MCF 10A (cell line): ENCODE results near the gene OSBPL9. TPM values are rescaled to one million over a fixed set of nuclear protein-coding genes. Genes with fewer than 3 reads are reported as not detected.

Source experiments
- BruUV-seq: library from RNA; stranded (reverse); fragments of 400-500 nt; replicated peaks from 2 replicates; lab custom pipeline; 2021; lab: Mats Ljungman, UMichigan
- CTCF ChIA-PET: fragments of 300-600 bp; sonication (Branson Sonifier 250); formaldehyde crosslinking; extraction: SDS; loops from one replicate; lab custom pipeline; 2021; ENCODE audit warnings: antibody characterized with exemption, inconsistent platforms; lab: Yijun Ruan, JAX
- POLR2A ChIA-PET: fragments of 300-600, 350-650 bp; sonication (Branson Sonifier 250); formaldehyde crosslinking; extraction: SDS; loops from one replicate; lab custom pipeline; 2020; ENCODE audit warnings: antibody characterized with exemption, inconsistent platforms; lab: Yijun Ruan, JAX
- DNase-seq: peaks from one replicate; pipeline ENCODE4 v3.0.0-alpha.2; 2018; ENCODE audit not compliant: unreplicated experiment
- H3K27ac Mint-ChIP-seq: one replicate; pipeline ENCODE4 v1.8.0; 2022; ENCODE audit warnings: mild to moderate bottlenecking, low read depth, mixed read lengths; ENCODE audit not compliant: unreplicated experiment
- H3K27me3 Mint-ChIP-seq: one replicate; pipeline ENCODE4 v1.8.0; 2022; ENCODE audit warnings: mixed read lengths; ENCODE audit not compliant: insufficient read depth, unreplicated experiment
- H3K36me3 Mint-ChIP-seq: one replicate; pipeline ENCODE4 v1.8.0; 2022; ENCODE audit warnings: mild to moderate bottlenecking, moderate library complexity, mixed read lengths; ENCODE audit not compliant: insufficient read depth, unreplicated experiment
- H3K4me1 Mint-ChIP-seq: one replicate; pipeline ENCODE4 v1.8.0; 2022; ENCODE audit warnings: mixed read lengths; ENCODE audit not compliant: insufficient read depth, unreplicated experiment
- H3K4me3 Mint-ChIP-seq: one replicate; pipeline ENCODE4 v1.8.0; 2022; ENCODE audit warnings: mild to moderate bottlenecking, moderate library complexity, mixed read lengths; ENCODE audit not compliant: unreplicated experiment
- H3K9me3 Mint-ChIP-seq: one replicate; pipeline ENCODE4 v1.8.0; 2022; ENCODE audit warnings: mixed read lengths; ENCODE audit not compliant: unreplicated experiment
- intact Hi-C: fragments of 100-400 bp; cut with micrococcal nuclease; formaldehyde crosslinking; loops from 2 replicates; pipeline ENCODE4 v1.14.1; 2022
- total RNA-seq: library from RNA; stranded (reverse); gene quantifications from 2 replicates; pipeline ENCODE4 v1.2.3, GENCODE V29; 2022
- TF ChIP-seq, protein P1 (sequence below): fragments of 200-600 bp; IDR thresholded peaks from one replicate; pipeline ENCODE4 v1.8.0; 2022; ENCODE audit warnings: antibody characterized with exemption, mild to moderate bottlenecking; ENCODE audit not compliant: unreplicated experiment

Gene OSBPL9
- total RNA-seq, 1 experiment from 2014 or later: 51.7 TPM

DNA sequence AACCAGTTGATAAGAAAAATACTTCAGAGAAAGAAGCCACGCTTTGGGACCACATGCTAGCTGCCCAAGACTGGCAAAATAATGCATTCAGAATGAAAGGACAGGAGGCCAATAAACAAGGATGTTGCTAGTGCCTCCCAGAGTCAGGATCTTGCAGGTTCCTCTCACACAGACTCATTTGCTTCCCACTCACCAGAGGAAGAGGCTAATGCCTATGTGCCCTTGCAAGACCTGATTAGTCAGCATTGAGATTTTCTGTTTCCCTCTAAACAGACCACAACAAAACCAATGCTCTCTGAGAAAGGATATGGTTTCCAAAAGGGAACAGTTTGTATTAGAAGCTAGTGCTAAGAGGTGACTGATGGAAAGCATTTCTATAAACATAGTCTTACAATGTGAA, 176.0 kb downstream of the OSBPL9 start:
- Mint-ChIP-seq H3K4me3 (no peak overlapping the region), H3K27ac (no peak overlapping the region), H3K27me3 (no peaks in the 10 kb centered on the region), H3K9me3 (no peaks in the 10 kb centered on the region), H3K36me3 (peaks cover 92% of the 10 kb centered on the region), H3K4me1 (no peaks in the 10 kb centered on the region)
- intact Hi-C loops: no loop called here
- no TSS peak for BruUV-seq
- ChIA-PET POLR2A (interaction anchor here (1.0 to 1.6 kb wide), 2 partner anchors 11 to 15 kb away, joined by 3 to 5 read pairs; no protein-coding TSS in a partner anchor), CTCF (no interaction called here)
- TF ChIP-seq, protein P1, sequence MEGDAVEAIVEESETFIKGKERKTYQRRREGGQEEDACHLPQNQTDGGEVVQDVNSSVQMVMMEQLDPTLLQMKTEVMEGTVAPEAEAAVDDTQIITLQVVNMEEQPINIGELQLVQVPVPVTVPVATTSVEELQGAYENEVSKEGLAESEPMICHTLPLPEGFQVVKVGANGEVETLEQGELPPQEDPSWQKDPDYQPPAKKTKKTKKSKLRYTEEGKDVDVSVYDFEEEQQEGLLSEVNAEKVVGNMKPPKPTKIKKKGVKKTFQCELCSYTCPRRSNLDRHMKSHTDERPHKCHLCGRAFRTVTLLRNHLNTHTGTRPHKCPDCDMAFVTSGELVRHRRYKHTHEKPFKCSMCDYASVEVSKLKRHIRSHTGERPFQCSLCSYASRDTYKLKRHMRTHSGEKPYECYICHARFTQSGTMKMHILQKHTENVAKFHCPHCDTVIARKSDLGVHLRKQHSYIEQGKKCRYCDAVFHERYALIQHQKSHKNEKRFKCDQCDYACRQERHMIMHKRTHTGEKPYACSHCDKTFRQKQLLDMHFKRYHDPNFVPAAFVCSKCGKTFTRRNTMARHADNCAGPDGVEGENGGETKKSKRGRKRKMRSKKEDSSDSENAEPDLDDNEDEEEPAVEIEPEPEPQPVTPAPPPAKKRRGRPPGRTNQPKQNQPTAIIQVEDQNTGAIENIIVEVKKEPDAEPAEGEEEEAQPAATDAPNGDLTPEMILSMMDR: no peak
- DNase-seq: no peak

DNA sequence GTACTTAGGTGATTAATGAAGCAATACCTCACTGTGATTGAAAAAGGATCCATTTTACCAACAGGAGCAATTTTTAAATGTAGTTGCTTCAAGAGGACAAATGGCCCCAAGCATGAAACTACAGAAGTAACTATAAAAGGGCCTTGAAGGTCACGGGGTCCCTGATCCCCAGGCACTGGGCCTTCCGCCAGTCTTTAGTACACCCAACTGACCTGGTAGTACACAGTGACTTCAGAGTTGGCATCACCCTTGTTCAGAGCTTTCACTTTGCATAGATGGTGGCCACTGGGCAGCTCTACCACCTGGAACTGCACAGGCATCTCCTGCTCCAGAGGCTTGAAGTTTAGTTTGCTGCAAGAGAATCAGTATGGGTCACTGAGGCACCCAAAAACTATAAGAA, 177.4 kb downstream of the OSBPL9 start:
- POLR2A ChIA-PET: interaction anchor here (1.5 to 1.6 kb wide), 2 partner anchors 12 to 15 kb away, joined by 3 to 5 read pairs; no protein-coding TSS in a partner anchor
- H3K27ac Mint-ChIP-seq: no peak overlapping the region
- TF ChIP-seq, protein P1: no peak
- CTCF ChIA-PET: interaction anchor here (0.6 kb wide), 1 partner anchor 1300 kb away, joined by 3 read pairs; no protein-coding TSS in a partner anchor
- no peaks in the 10 kb centered on the region for H3K4me1 Mint-ChIP-seq
- no peak for DNase-seq
- H3K36me3 Mint-ChIP-seq: peaks cover 88% of the 10 kb centered on the region
- no peaks in the 10 kb centered on the region for H3K9me3 Mint-ChIP-seq
- no peak overlapping the region for H3K4me3 Mint-ChIP-seq
- H3K27me3 Mint-ChIP-seq: no peaks in the 10 kb centered on the region
- intact Hi-C loops: no loop called here
- no TSS peak for BruUV-seq

DNA sequence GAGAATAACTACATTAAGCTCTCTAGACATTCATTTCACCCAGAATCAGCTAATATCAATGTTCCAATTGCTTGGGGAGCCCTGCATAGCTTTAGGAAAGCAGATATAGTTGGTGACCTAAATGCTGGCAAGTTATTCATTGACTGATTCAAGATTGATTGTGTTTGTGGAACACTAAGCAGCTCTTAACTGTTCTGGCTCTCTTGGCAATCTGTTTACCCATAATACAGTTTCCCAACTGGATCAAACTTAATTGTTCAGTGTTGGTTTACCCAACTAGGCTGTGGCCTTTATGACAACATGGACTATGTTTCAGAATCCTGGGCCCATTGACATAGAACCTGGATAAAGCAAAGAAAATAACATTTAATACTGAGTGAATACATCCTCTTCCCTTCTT, 178.0 kb downstream of the OSBPL9 start:
- no TSS peak for BruUV-seq
- Mint-ChIP-seq H3K27me3 (no peaks in the 10 kb centered on the region), H3K4me3 (no peak overlapping the region), H3K9me3 (no peaks in the 10 kb centered on the region), H3K27ac (no peak overlapping the region), H3K4me1 (no peaks in the 10 kb centered on the region), H3K36me3 (peaks cover 88% of the 10 kb centered on the region)
- intact Hi-C loops: no loop called here
- TF ChIP-seq, protein P1: no peak
- ChIA-PET CTCF (interaction anchor here (0.6 kb wide), 2 partner anchors 64 to 1299 kb away, joined by 3 to 4 read pairs; no protein-coding TSS in a partner anchor), POLR2A (interaction anchor here (1.5 kb wide), 1 partner anchor 15 kb away, joined by 3 read pairs; no protein-coding TSS in a partner anchor)
- DNase-seq: no peak

DNA sequence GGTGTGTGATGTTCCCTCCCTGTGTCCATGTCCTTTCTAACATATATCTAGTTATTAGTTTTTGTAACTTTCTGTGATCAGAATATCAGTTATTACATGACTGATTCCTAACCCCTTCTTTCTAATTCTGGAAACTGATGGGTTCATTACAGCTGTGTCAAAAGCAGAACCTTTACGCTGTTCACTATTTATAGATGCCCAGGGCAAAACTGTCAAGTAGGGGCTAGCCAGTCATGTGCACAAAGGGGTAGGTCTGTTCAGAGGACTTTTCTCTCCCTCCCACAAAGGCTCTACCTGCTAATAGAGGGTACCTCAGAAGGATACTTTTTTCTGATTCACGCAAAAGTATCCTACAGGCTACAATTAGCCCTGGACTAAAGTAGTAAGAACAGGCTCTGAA, 182.5 kb downstream of the OSBPL9 start:
- no peak for DNase-seq
- intact Hi-C loops: no loop called here
- Mint-ChIP-seq H3K9me3 (no peaks in the 10 kb centered on the region), H3K4me1 (no peaks in the 10 kb centered on the region), H3K27me3 (no peaks in the 10 kb centered on the region), H3K36me3 (peaks cover 90% of the 10 kb centered on the region), H3K4me3 (no peak overlapping the region), H3K27ac (no peak overlapping the region)
- TF ChIP-seq, protein P1: no peak
- ChIA-PET POLR2A (interaction anchor here (0.6 to 0.7 kb wide), 2 partner anchors 8 to 9 kb away, joined by 3 to 4 read pairs; no protein-coding TSS in a partner anchor), CTCF (interaction anchor here (0.6 to 1.1 kb wide), 2 partner anchors 9 to 15 kb away, joined by 3 read pairs; no protein-coding TSS in a partner anchor)
- no TSS peak for BruUV-seq
